NAMALWA (cell line): ENCODE data around the gene ANO3.
"Not testable (repeated sequence)": the region's sequence is repeated elsewhere in the genome, so short reads cannot be mapped to it uniquely, and the experiment has no call there.

Source experiments
- DNase-seq: peaks from one replicate; pipeline ENCODE4 v3.0.0-alpha.2; 2015; ENCODE audit warnings: low spot score

The ANO3 gene

GRCh38 chr11:26575946-26576345 is 244.0 kb downstream of the ANO3 start:
- DNase-seq, result no peak

DNA sequence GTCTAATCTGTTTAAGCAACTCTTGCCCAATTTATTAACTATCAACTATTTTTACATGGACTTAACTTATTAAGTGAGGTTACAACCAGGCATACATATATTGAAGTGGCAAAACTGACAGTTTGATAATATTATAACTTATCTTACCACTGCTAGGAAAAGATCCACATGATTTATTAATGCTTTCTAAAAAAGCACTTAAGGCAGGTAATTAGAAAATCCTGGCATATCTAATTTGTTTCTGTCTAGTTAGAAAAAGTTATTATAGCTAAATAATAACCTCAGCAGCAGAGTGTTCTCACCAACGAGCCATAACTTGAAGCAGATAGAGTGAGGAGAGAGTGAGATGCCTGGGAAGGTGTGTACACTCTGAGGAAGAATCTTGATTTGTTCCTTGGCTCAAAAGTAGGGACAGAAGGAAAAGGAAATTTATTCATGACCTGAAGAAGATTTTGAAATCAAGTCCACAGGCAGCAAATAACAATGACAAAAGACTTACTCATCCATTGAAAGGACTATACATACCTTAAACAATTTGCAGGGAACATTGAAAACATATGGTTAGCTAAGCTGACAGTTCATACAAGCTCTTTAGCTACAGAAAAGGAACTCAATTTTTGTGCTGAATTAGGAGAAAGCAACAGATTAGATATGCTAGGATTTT is 247.2 kb downstream of the ANO3 start:
- no peak for DNase-seq

DNA sequence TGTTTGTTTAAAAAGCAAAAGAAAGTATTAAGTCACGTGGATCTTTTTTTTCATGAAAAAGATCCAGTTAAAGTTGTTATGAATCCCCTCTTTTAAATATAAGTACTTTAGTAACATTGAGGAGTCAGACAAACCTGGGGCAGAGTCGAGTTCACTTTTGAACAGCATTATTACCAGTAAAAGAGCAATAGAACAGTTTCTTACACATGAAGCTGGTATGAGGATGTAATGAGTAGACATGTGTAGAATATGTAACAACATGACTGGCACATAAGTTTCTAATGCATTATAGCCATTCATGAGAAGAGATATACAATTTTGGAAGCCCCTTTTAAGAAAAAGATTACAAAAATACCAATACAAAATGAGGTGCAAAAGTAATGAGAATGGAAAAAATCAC is 247.8 kb downstream of the ANO3 start:
- no peak for DNase-seq

DNA sequence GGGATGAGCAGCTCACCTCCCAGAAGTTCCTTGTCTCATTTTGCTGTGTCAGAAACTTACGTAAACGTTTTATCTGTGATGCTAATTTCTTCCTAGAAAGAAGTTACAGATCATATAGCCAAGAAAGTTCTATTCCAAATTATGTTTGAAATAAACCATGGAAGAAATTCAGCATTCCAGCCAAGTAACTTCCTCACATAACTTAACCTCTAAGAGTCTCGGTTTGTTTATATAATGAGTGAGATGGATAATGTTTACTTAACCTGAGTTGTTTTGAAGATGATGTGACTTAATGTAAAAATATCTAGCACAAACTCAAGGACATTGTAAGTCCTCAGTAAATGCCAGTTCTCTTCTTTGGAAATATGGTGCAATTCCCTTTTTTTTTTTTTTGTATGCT is 249.0 kb downstream of the ANO3 start:
- DNase-seq, result no peak

DNA sequence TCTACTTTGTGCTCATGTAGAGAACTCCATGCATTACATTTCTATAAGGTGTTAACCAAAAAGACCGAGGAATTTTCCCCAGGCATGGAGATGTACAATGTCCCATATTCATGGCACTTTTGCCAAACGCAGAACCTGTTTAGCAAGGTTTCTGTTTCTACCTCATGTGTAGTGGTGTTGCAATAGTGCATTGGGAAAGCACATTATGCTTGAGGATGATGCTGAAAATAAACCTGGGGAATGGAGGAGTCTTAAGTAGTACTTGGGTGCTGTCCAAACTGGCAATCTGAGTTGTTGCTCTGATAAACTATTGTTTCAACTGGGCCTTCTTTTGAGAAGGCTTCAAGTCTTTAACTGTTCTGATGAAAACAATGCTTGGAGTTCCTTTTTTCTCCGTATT is 251.6 kb downstream of the ANO3 start:
- no peak for DNase-seq

- no peak for DNase-seq
Measured at GRCh38 chr11:26584818-26585217, 252.9 kb downstream of the ANO3 start.

- no peak for DNase-seq
Measured at GRCh38 chr11:26587073-26587472, 255.1 kb downstream of the ANO3 start.

GRCh38 chr11:26593691-26594090 is 261.8 kb downstream of the ANO3 start:
- DNase-seq, result no peak

DNA sequence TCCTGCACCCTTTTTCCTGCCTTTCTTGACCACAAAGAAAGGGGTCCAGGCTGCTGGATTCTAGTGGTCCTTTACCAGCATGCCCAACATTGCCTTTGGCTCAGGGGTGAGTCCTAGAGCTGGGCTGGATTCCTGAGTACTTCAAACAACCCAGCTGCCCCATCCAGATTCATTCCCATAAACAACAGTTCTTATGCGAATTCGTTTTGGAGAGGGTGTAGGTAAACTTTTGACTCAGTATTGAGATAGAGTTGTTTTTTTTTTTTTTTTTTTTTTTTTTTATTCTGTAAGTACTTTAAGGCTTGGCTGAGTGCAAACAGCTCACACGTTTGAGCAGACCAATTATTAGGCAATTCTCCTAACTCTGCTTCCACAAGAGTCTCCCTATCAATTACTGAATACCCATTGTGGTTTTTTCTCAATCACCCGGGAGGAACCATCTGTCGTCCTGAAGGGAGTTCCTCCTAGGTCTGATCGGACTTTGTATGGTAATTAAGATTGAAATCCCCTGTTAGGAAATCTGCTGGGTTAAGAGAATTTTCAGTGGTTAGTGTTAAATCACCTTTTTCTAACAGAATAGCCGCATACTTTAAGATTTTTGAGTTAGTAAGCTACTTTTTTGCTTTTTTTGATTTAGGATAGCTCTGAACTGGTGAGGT is 263.4 kb downstream of the ANO3 start:
- DNase-seq, result not testable (repeated sequence)

GRCh38 chr11:26597049-26597689 is 265.2 kb downstream of the ANO3 start:
- DNase-seq, result not testable (repeated sequence)

- DNase-seq, result no peak
Measured at GRCh38 chr11:26597899-26598298, 266.0 kb downstream of the ANO3 start.

DNA sequence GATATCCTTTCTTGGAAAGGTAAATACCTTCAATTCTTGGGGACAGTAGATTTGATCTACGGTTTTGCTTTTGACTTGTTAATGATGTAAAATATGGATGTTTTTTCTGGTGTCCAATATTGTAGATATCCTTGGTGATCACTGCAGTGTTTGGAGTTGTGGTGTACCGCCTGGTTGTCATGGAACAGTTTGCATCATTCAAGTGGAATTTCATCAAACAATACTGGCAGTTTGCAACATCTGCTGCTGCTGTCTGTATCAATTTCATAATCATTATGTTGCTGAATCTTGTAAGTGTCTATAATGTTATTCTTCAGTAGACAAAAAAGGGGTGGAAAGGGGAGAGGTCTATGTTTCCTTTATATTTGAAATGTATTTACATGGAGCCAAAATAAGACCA is 267.5 kb downstream of the ANO3 start:
- no peak for DNase-seq

DNA sequence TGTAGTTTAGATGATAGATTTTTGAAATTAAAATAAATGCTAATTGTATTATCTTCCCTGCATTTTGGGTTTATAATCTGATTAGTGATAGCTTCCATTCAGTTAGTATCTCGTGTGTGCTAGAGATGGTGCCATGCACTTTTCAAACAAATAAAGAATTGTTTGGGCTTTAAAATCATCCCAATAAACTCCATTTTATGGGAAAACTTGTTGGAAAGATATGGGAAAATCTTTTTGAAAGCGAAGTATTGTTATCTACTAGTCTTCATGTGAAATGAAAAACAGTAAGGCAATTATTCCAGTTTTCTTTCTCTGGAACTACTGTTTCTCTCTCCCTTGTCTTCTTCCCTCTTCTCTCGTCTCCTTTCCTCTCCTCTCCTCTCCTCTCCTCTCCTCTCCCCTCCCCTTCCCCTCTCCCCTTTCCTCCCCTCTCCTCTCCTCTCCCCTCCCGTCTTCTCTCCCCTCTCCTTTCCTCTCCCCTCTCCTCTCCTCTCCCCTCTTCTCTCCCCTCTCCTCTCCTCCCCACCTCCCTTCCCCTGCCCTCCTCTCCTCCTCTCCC is 268.0 kb downstream of the ANO3 start:
- DNase-seq, result no peak

GRCh38 chr11:26607725-26608506 is 276.0 kb downstream of the ANO3 start:
- DNase-seq, result no peak

DNA sequence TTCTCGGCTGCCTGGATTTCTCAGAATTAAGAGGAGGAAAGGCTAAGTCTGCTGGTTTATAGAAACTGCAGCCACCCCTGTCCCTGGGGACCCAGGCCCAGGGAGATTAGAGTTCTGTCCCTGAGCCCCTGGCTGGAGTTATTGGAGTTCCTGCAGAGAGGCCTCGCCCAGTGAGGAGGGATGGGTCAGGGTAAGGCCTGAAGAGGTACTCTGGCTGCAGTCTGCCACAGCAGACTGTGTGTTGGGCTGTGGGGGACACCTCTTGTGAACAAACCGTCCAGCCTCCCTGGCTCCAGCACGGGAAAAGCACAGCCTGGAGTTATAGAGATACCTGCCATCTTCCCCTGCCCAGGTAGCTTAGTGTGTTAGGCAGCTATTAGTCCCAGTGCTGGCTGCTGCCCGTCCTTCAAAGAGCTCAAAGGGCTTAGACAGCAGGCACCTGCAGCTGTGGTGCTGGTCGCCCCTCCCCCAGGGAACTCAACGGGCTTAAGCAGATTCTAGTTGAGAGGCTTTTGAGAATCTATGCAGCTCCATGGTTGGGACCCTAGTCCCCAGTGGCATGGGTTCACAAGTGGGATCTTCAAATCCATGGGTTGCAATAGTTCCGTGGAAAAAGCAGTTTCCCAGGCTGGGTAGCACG is 276.7 kb downstream of the ANO3 start:
- DNase-seq, result no peak

DNA sequence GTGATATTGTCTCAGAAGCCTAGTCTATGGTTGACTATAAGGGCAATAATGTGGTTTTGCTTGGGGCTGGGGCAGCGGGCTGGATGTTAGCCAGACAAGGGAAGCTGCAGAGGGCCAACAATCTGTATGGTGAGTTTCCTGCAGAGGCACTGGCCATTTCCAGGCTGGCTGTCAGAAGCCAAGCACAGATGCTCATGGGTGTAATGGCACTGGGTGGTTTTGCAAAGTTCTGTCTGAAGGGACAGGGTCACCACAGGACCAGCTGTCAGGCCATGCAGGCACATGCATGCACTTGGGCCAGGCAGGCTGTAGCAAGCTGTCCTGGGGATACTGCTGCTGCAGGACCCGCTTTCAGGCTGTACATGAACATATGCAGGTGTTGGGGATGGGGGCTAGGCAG is 281.8 kb downstream of the ANO3 start:
- no peak for DNase-seq

DNA sequence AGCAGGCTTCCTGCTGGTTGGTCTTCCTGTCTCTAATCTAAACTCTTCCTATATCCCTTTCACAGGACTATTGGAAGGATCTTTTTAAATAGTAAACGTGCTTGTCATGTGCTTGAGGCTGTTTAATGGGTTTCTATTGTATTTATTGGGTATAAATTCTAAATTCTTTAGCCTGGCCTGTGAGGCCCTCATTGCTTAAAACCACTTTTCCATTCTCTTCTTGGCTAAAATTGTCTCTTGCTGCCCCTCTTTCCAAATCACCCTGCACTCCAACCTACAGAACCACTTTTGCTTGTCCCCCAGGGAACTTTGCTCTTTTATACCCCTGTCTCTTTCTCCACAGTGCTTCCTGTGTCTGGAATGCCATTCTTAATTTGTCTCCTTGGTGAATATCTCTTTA is 286.5 kb downstream of the ANO3 start:
- DNase-seq, result no peak

DNA sequence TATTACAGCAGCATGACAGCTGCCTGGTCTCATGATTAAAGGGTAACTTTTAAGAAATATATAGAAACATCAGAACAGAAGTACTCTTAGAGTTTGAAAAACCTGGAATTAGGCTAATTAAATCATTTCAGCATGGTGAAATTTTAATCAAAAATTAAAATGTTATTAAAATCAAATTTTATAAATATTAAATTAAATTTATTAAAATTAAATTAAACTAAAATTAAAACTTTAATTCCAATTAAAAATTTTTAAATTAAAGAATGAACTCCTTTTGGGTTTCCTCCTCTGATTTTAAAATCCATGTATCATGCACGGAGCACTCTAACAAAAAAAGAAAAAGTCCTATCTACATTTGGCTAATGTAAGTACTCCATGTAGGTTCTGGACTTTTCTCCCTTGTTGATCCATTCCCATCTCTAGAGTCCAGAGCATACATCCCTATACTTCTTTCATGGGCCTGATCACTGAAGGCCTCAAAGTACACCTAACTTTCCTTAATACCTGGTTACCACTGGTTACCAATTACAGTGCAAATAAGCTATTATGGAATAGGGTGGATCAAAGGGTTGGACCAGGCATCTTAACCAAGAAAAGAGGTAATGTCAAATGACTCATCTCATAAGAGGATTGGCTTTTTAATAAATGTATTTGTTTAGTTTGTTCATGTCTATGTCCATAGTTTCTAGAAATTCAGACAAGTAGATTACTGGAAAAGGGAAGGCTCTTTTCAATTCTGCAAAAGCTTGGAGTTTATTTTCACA is 288.5 kb downstream of the ANO3 start:
- no peak for DNase-seq

GRCh38 chr11:26621132-26621531 is 289.2 kb downstream of the ANO3 start:
- DNase-seq, result no peak

DNA sequence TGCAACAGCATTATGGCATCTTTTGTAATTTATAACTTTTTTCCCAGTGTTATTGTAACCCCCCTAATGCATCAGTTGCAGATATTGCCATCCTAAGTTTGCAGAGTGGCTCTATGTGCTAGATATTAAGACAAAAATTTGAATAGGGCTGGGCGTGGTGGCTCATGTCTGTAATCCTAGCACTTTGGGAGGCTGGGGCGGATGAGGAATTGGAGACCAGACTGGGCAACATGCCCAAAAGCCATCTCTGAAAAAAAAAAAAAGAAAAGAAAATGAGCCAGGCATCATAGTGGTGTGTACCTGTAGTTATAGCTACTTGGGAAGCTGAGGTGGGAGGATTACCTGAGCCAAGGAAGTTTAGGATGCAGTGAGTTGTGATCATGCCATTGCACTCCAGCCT is 290.3 kb downstream of the ANO3 start:
- DNase-seq, result no peak

DNA sequence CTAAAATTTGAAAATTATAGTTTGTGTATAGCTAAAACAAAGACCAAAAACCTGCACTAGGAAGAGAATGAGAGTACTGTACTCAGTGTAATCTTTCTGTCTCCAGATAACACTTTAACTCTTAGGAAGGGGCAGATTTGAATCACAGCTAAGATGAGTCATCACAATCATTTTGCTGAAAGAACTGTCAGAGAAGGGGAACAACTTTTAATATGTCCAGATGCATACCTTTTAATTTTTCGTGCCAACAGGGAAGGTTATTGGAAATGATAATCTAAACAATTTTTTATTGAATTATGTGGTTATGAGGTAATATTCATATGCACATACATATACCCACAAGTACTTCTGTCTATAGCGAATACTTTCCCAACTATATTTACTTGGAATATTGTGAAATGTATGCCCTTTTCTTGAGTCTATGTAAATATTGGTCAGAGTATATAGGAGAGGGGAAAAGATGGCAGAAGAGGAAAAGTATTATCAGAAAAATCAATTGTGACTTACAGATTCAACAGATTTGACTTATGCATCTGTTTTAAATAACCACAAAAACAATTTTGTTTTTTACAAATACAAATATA is 291.2 kb downstream of the ANO3 start:
- no peak for DNase-seq
